Mammary epithelial cell (primary cell): ENCODE data around the gene GSKIP.

ENCODE experiments used
- EZH2 ChIP-seq: IDR thresholded peaks from 2 replicates; pipeline ENCODE4 v1.6.1; 2012; ENCODE audit warnings: low read length, inconsistent platforms, borderline replicate concordance
- TF ChIP-seq, protein P1 (sequence below), 2 donors: IDR thresholded peaks in 1 of 2; conservative IDR thresholded peaks in 1 of 2; 2 replicates each; pipeline ENCODE4 v1.5.1; 2011 to 2012; ENCODE audit warnings: inconsistent platforms in 2 of 2, low read length in 2 of 2, mild to moderate bottlenecking in 2 of 2, control low read depth in 1 of 2, low read depth in 1 of 2; ENCODE audit not compliant: insufficient read depth in 1 of 2; ENCODE audit errors: extremely low read depth in 1 of 2

DNA sequence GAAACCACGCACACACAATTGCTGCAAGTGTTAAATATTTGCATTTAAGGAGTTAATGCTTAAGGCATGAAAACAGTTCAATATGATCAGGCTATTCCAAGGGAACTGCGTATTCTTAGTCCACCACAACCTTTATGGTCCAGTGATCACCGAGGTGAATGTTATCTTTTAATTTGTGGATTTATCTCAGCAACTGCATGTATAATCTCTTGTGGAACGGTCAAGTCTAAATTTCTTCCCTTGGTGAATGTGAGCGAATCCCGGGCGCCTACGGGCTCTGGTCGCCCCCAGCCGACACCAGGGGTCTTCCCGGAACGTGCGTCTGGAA lies 27.6 kb downstream of the GSKIP start:
- TF ChIP-seq EZH2: no peak
- TF ChIP-seq, protein P1, sequence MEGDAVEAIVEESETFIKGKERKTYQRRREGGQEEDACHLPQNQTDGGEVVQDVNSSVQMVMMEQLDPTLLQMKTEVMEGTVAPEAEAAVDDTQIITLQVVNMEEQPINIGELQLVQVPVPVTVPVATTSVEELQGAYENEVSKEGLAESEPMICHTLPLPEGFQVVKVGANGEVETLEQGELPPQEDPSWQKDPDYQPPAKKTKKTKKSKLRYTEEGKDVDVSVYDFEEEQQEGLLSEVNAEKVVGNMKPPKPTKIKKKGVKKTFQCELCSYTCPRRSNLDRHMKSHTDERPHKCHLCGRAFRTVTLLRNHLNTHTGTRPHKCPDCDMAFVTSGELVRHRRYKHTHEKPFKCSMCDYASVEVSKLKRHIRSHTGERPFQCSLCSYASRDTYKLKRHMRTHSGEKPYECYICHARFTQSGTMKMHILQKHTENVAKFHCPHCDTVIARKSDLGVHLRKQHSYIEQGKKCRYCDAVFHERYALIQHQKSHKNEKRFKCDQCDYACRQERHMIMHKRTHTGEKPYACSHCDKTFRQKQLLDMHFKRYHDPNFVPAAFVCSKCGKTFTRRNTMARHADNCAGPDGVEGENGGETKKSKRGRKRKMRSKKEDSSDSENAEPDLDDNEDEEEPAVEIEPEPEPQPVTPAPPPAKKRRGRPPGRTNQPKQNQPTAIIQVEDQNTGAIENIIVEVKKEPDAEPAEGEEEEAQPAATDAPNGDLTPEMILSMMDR (conservative IDR thresholded peaks at IDR 0.05 in 1 of 2, IDR thresholded peaks at IDR 0.05 in 1 of 2; ENCODE audit: extremely low read depth in 1 of 2, insufficient read depth in 1 of 2, low read depth in 1 of 2, low read length in 2 of 2): no peak
